Measurements from ENCODE around the gene WNT1.

The WNT1 gene

GRCh38 chr12:49008943-49009342, 30.8 kb downstream of the WNT1 start:
- no peaks in the 10 kb centered on the region for H3K9me3 ChIP-seq (ENCODE audit: control insufficient read depth, low read length)
- no peak overlapping the region for H3K27ac ChIP-seq
- H2AFZ ChIP-seq, result no peak overlapping the region
- H3K27me3 ChIP-seq (ENCODE audit: control insufficient read depth, insufficient read depth, low read length), result no peaks in the 10 kb centered on the region
- no peaks in the 10 kb centered on the region for H3K4me1 ChIP-seq
- H3K4me3 ChIP-seq (ENCODE audit: low read depth, low read length), result no peak overlapping the region
- no peak overlapping the region for H3K4me2 ChIP-seq (ENCODE audit: low read length)
- no peak for TF ChIP-seq CTCF (IDR thresholded peaks at IDR 0.05)
- no peaks in the 10 kb centered on the region for H3K79me2 ChIP-seq
- no peaks in the 10 kb centered on the region for H3K36me3 ChIP-seq (ENCODE audit: control insufficient read depth, insufficient read depth, low read length)
- H3K9ac ChIP-seq, result no peak overlapping the region

DNA sequence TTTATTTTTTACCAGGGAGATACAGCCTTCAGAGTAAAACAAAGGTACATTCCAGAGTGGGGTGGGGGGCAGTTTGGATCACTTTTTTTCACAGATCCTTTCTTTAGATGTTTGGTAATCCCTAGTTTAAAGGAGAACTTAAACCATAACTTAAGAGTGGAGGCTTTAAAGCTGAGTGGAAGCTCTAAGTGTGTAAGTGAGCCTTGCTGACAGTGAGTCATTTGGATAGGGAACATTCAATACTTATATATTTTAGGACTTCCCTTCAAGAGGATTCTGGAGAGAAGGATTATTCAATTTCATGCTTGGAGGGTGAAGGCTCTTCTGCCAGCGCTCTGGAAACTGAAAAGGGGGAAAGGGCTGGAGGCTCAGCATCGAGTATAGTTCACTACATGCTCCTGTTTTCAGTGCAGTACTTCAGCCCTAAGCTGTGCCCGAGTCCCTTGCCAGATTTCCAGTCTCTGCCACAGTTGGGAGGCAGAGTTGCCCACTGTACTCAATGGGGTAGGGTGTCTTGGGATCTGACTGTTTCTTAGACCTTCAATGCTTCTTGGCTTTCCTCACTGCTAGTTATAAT, 32.1 kb downstream of the WNT1 start:
- no peak for TF ChIP-seq CTCF (IDR thresholded peaks at IDR 0.05)
- H3K36me3 ChIP-seq (ENCODE audit: control insufficient read depth, insufficient read depth, low read length), result no peaks in the 10 kb centered on the region
- H3K79me2 ChIP-seq, result peaks cover 7% of the 10 kb centered on the region
- no peaks in the 10 kb centered on the region for H3K9me3 ChIP-seq (ENCODE audit: control insufficient read depth, low read length)
- no peak overlapping the region for H3K27ac ChIP-seq
- H3K4me2 ChIP-seq (ENCODE audit: low read length), result no peak overlapping the region
- H3K4me3 ChIP-seq (ENCODE audit: low read depth, low read length), result no peak overlapping the region
- no peak overlapping the region for H2AFZ ChIP-seq
- no peaks in the 10 kb centered on the region for H3K27me3 ChIP-seq (ENCODE audit: control insufficient read depth, insufficient read depth, low read length)
- no peak overlapping the region for H3K9ac ChIP-seq
- no peaks in the 10 kb centered on the region for H3K4me1 ChIP-seq

GRCh38 chr12:49012739-49013138, 34.6 kb downstream of the WNT1 start:
- Histone ChIP-seq H3K4me1 (peaks cover 5% of the 10 kb centered on the region), H3K4me2 (ENCODE audit: low read length) (no peak overlapping the region), H2AFZ (no peak overlapping the region), H3K9me3 (ENCODE audit: control insufficient read depth, low read length) (no peaks in the 10 kb centered on the region), H3K27ac (no peak overlapping the region), H3K79me2 (peaks cover 26% of the 10 kb centered on the region), H3K4me3 (ENCODE audit: low read depth, low read length) (no peak overlapping the region), H3K9ac (no peak overlapping the region), H3K36me3 (ENCODE audit: control insufficient read depth, insufficient read depth, low read length) (no peaks in the 10 kb centered on the region), H3K27me3 (ENCODE audit: control insufficient read depth, insufficient read depth, low read length) (no peaks in the 10 kb centered on the region)
- TF ChIP-seq CTCF (IDR thresholded peaks at IDR 0.05), result no peak

GRCh38 chr12:49013428-49013827, 35.3 kb downstream of the WNT1 start:
- Histone ChIP-seq H3K9me3 (ENCODE audit: control insufficient read depth, low read length) (no peaks in the 10 kb centered on the region), H3K79me2 (peaks cover 30% of the 10 kb centered on the region), H3K4me3 (ENCODE audit: low read depth, low read length) (no peak overlapping the region), H3K4me2 (ENCODE audit: low read length) (no peak overlapping the region), H3K27ac (no peak overlapping the region), H3K27me3 (ENCODE audit: control insufficient read depth, insufficient read depth, low read length) (no peaks in the 10 kb centered on the region), H3K9ac (no peak overlapping the region), H3K36me3 (ENCODE audit: control insufficient read depth, insufficient read depth, low read length) (no peaks in the 10 kb centered on the region), H2AFZ (no peak overlapping the region), H3K4me1 (peaks cover 8% of the 10 kb centered on the region)
- no peak for TF ChIP-seq CTCF (IDR thresholded peaks at IDR 0.05)

GRCh38 chr12:49014547-49014946, 36.4 kb downstream of the WNT1 start:
- no peak overlapping the region for H3K9ac ChIP-seq
- no peak overlapping the region for H3K4me3 ChIP-seq (ENCODE audit: low read depth, low read length)
- H2AFZ ChIP-seq, result no peak overlapping the region
- no peaks in the 10 kb centered on the region for H3K36me3 ChIP-seq (ENCODE audit: control insufficient read depth, insufficient read depth, low read length)
- H3K4me1 ChIP-seq, result peaks cover 8% of the 10 kb centered on the region
- H3K9me3 ChIP-seq (ENCODE audit: control insufficient read depth, low read length), result no peaks in the 10 kb centered on the region
- H3K4me2 ChIP-seq (ENCODE audit: low read length), result no peak overlapping the region
- no peak for TF ChIP-seq CTCF (IDR thresholded peaks at IDR 0.05)
- peaks cover 30% of the 10 kb centered on the region for H3K79me2 ChIP-seq
- no peaks in the 10 kb centered on the region for H3K27me3 ChIP-seq (ENCODE audit: control insufficient read depth, insufficient read depth, low read length)
- no peak overlapping the region for H3K27ac ChIP-seq
